ENCODE data around the gene CST2.
"Not testable (repeated sequence)": the region's sequence is repeated elsewhere in the genome, so short reads cannot be mapped to it uniquely, and the experiment has no call there.

CST2 gene

GRCh38 chr20:23841693-23842092 is 15.2 kb upstream of the CST2 start:
- Histone ChIP-seq H3K9me2 (replicated peaks; ENCODE audit: low read depth, low read length) (no peaks in the 10 kb centered on the region), H3K4me2 (ENCODE audit: low read depth, low read length, poor library complexity, severe bottlenecking) (no peak overlapping the region), H3K4me3 (ENCODE audit: low read length, poor library complexity, severe bottlenecking) (no peak overlapping the region), H4K20me1 (ENCODE audit: insufficient read depth, low read length, poor library complexity, severe bottlenecking) (no peaks in the 10 kb centered on the region), H3K4me1 (ENCODE audit: insufficient read depth, low read length, poor library complexity, severe bottlenecking) (no peaks in the 10 kb centered on the region), H2AFZ (ENCODE audit: low read length) (no peak overlapping the region), H3F3A (ENCODE audit: low read depth) (no peaks in the 10 kb centered on the region), H3K9me3 (ENCODE audit: insufficient read depth, low read depth, low read length) (no peaks in the 10 kb centered on the region), H3K27me3 (ENCODE audit: insufficient read depth, low read length, poor library complexity, severe bottlenecking) (no peaks in the 10 kb centered on the region), H3K79me2 (ENCODE audit: insufficient read depth, low read length) (no peaks in the 10 kb centered on the region), H3K36me3 (ENCODE audit: insufficient read depth, low read length) (no peaks in the 10 kb centered on the region), H3K9ac (ENCODE audit: low read depth, low read length, poor library complexity, severe bottlenecking) (no peak overlapping the region)
- TF ChIP-seq, protein P1, sequence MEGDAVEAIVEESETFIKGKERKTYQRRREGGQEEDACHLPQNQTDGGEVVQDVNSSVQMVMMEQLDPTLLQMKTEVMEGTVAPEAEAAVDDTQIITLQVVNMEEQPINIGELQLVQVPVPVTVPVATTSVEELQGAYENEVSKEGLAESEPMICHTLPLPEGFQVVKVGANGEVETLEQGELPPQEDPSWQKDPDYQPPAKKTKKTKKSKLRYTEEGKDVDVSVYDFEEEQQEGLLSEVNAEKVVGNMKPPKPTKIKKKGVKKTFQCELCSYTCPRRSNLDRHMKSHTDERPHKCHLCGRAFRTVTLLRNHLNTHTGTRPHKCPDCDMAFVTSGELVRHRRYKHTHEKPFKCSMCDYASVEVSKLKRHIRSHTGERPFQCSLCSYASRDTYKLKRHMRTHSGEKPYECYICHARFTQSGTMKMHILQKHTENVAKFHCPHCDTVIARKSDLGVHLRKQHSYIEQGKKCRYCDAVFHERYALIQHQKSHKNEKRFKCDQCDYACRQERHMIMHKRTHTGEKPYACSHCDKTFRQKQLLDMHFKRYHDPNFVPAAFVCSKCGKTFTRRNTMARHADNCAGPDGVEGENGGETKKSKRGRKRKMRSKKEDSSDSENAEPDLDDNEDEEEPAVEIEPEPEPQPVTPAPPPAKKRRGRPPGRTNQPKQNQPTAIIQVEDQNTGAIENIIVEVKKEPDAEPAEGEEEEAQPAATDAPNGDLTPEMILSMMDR (conservative IDR thresholded peaks at IDR 0.05; ENCODE audit: low read length): no peak
- no peak for TF ChIP-seq EZH2phosphoT487 (IDR thresholded peaks at IDR 0.05; ENCODE audit: borderline replicate concordance)

GRCh38 chr20:23835716-23836115 is 9.2 kb upstream of the CST2 start:
- Histone ChIP-seq H3K79me2 (ENCODE audit: insufficient read depth, low read length) (no peaks in the 10 kb centered on the region), H4K20me1 (ENCODE audit: insufficient read depth, low read length, poor library complexity, severe bottlenecking) (no peaks in the 10 kb centered on the region), H3K27me3 (ENCODE audit: insufficient read depth, low read length, poor library complexity, severe bottlenecking) (no peaks in the 10 kb centered on the region), H3K4me1 (ENCODE audit: insufficient read depth, low read length, poor library complexity, severe bottlenecking) (no peaks in the 10 kb centered on the region), H3K9me2 (replicated peaks; ENCODE audit: low read depth, low read length) (no peaks in the 10 kb centered on the region), H3K9me3 (ENCODE audit: insufficient read depth, low read depth, low read length) (no peaks in the 10 kb centered on the region), H3K36me3 (ENCODE audit: insufficient read depth, low read length) (no peaks in the 10 kb centered on the region), H2AFZ (ENCODE audit: low read length) (no peak overlapping the region), H3K4me3 (ENCODE audit: low read length, poor library complexity, severe bottlenecking) (no peak overlapping the region), H3F3A (ENCODE audit: low read depth) (no peaks in the 10 kb centered on the region), H3K4me2 (ENCODE audit: low read depth, low read length, poor library complexity, severe bottlenecking) (no peak overlapping the region), H3K9ac (ENCODE audit: low read depth, low read length, poor library complexity, severe bottlenecking) (no peak overlapping the region)
- no peak for TF ChIP-seq EZH2phosphoT487 (IDR thresholded peaks at IDR 0.05; ENCODE audit: borderline replicate concordance)
- TF ChIP-seq, protein P1 (conservative IDR thresholded peaks at IDR 0.05; ENCODE audit: low read length): no peak

- H3K27me3 ChIP-seq (ENCODE audit: insufficient read depth, low read length, poor library complexity, severe bottlenecking): no peaks in the 10 kb centered on the region
- no peaks in the 10 kb centered on the region for H3K79me2 ChIP-seq (ENCODE audit: insufficient read depth, low read length)
- H3K9ac ChIP-seq (ENCODE audit: low read depth, low read length, poor library complexity, severe bottlenecking): no peak overlapping the region
- H3K4me3 ChIP-seq (ENCODE audit: low read length, poor library complexity, severe bottlenecking): no peak overlapping the region
- H3F3A ChIP-seq (ENCODE audit: low read depth): no peaks in the 10 kb centered on the region
- no peaks in the 10 kb centered on the region for H3K4me1 ChIP-seq (ENCODE audit: insufficient read depth, low read length, poor library complexity, severe bottlenecking)
- TF ChIP-seq, protein P1 (conservative IDR thresholded peaks at IDR 0.05; ENCODE audit: low read length): no peak
- no peak for TF ChIP-seq EZH2phosphoT487 (IDR thresholded peaks at IDR 0.05; ENCODE audit: borderline replicate concordance)
- no peaks in the 10 kb centered on the region for H3K9me2 ChIP-seq (replicated peaks; ENCODE audit: low read depth, low read length)
- H3K36me3 ChIP-seq (ENCODE audit: insufficient read depth, low read length): no peaks in the 10 kb centered on the region
- H3K4me2 ChIP-seq (ENCODE audit: low read depth, low read length, poor library complexity, severe bottlenecking): no peak overlapping the region
- H3K9me3 ChIP-seq (ENCODE audit: insufficient read depth, low read depth, low read length): no peaks in the 10 kb centered on the region
- H4K20me1 ChIP-seq (ENCODE audit: insufficient read depth, low read length, poor library complexity, severe bottlenecking): no peaks in the 10 kb centered on the region
- H2AFZ ChIP-seq (ENCODE audit: low read length): no peak overlapping the region
Observed at GRCh38 chr20:23832775-23833513, 6.4 kb upstream of the CST2 start.

GRCh38 chr20:23831961-23832360 is 5.4 kb upstream of the CST2 start:
- not testable (repeated sequence) for H3K4me1 ChIP-seq (ENCODE audit: insufficient read depth, low read length, poor library complexity, severe bottlenecking); H3K9me3 ChIP-seq (ENCODE audit: insufficient read depth, low read depth, low read length); H2AFZ ChIP-seq (ENCODE audit: low read length); H3K79me2 ChIP-seq (ENCODE audit: insufficient read depth, low read length); H3K4me2 ChIP-seq (ENCODE audit: low read depth, low read length, poor library complexity, severe bottlenecking); H4K20me1 ChIP-seq (ENCODE audit: insufficient read depth, low read length, poor library complexity, severe bottlenecking); H3K9me2 ChIP-seq (replicated peaks; ENCODE audit: low read depth, low read length); H3K36me3 ChIP-seq (ENCODE audit: insufficient read depth, low read length); H3F3A ChIP-seq (ENCODE audit: low read depth); H3K4me3 ChIP-seq (ENCODE audit: low read length, poor library complexity, severe bottlenecking); H3K9ac ChIP-seq (ENCODE audit: low read depth, low read length, poor library complexity, severe bottlenecking); H3K27me3 ChIP-seq (ENCODE audit: insufficient read depth, low read length, poor library complexity, severe bottlenecking)
